ENCODE results near the gene TXNRD2. TPM values are rescaled to one million over a fixed set of nuclear protein-coding genes. Genes with fewer than 3 reads are reported as not detected.

Gene TXNRD2
- total RNA-seq, 1 donor from 2014 or later, result 13.6 TPM

DNA sequence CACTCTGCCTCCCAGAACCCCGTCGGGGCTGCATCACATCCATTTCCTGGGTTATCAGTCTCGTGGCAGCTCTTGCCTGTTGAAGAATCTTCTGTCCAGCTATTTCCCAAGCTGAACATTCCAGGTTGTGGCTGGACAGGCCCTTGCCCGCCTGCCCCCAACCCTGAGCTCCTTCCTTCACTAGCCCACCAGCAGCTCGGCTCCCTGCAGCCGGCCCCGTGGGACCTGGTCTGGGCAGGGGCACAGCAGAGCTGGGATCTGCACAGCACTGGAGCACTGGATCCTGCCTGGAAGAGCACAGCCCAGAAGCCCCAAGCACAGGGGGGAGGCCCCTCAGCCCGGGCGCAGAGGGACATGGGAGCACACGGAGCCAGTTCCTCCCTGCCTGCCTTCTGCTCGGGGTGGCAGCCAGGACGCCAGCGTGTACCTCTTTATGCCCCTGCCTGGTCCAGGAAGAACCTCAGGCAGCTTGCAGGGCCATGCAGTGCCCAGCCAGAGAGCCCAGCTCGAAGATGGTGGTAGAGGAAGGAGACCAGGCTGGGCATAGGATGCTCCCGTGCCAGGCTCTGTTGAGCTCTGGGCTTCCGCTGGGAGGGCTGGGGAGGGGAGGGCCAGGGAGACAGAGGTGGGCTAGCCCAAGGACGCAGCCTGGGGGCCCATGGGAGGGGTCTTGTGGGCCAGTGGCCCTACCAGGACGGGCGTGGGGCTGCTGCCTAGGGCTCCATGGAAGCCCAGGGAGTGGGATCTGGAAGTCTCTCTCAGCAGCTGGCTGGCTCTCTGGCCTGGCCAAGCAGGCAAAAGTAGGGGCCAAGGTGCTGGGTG is 70.4 kb downstream of the TXNRD2 start:
- Histone ChIP-seq H3K36me3 (ENCODE audit: control insufficient read depth in 3 of 3, insufficient read depth in 3 of 3, low read length in 3 of 3) (no peaks in the 10 kb centered on the region), H3K4me3 (ENCODE audit: low read length in 3 of 3) (no peak overlapping the region), H3K27ac (ENCODE audit: low read depth, low read length) (no peak overlapping the region), H3K9ac (ENCODE audit: low read depth in 1 of 3, low read length in 3 of 3) (no peak overlapping the region), H3K9me3 (ENCODE audit: control insufficient read depth in 3 of 3, low read length in 3 of 3) (no peaks in the 10 kb centered on the region), H3K4me1 (ENCODE audit: control insufficient read depth in 3 of 3, insufficient read depth in 3 of 3, low read length in 3 of 3) (peaks cover 0 to 4% (median 3%) of the 10 kb centered on the region in 3 donors), H3K27me3 (ENCODE audit: control insufficient read depth in 3 of 3, insufficient read depth in 3 of 3, low read length in 3 of 3) (no peaks in the 10 kb centered on the region)

DNA sequence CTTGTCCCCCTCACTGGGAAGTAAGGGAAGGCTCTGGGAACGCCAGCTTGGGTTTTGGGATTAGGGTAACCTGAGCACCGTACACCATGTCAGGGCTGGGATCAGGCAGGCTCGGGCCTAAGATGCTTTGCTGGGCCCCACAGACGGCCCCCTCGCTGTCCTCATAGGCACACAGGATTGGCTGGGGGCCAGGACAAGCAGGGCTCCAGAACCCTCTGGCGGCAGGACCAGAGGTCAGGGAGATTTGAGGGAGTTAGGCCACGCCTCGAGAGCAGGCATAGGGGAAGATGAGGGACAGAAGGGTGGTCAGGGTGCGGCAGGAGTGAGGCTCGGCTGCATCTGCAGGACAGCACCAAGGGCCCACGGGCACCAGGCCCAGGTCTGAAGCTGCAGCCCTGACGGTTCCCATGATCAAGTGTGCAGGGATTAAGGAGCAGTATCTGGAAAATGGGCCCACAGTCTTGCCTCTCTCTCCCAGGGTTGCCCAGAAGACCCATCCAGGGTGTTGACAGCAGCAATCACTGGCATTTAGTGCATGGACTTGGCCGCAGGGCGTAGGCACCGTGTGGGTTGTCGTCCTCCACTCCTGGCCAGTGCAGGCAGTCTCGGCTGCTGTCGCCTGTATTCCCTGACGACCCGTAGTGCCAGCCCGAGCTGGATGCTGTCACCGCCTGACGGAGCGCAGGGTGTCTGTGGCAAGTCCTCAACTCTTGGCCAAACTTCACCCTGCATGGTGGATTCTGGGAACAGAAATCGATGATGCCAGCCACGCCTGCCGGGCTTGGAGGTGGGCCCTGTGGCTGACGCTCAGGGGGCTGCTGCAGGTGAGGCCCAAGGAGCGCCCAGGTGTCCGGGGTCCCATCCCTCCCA is 71.2 kb downstream of the TXNRD2 start:
- no peak overlapping the region for H3K9ac ChIP-seq (ENCODE audit: low read depth in 1 of 3, low read length in 3 of 3)
- no peak overlapping the region for H3K4me3 ChIP-seq (ENCODE audit: low read length in 3 of 3)
- H3K27me3 ChIP-seq (ENCODE audit: control insufficient read depth in 3 of 3, insufficient read depth in 3 of 3, low read length in 3 of 3), result no peaks in the 10 kb centered on the region
- no peaks in the 10 kb centered on the region for H3K9me3 ChIP-seq (ENCODE audit: control insufficient read depth in 3 of 3, low read length in 3 of 3)
- peaks cover 0 to 4% (median 3%) of the 10 kb centered on the region in 3 donors for H3K4me1 ChIP-seq (ENCODE audit: control insufficient read depth in 3 of 3, insufficient read depth in 3 of 3, low read length in 3 of 3)
- H3K36me3 ChIP-seq (ENCODE audit: control insufficient read depth in 3 of 3, insufficient read depth in 3 of 3, low read length in 3 of 3), result no peaks in the 10 kb centered on the region
- no peak overlapping the region for H3K27ac ChIP-seq (ENCODE audit: low read depth, low read length)

DNA sequence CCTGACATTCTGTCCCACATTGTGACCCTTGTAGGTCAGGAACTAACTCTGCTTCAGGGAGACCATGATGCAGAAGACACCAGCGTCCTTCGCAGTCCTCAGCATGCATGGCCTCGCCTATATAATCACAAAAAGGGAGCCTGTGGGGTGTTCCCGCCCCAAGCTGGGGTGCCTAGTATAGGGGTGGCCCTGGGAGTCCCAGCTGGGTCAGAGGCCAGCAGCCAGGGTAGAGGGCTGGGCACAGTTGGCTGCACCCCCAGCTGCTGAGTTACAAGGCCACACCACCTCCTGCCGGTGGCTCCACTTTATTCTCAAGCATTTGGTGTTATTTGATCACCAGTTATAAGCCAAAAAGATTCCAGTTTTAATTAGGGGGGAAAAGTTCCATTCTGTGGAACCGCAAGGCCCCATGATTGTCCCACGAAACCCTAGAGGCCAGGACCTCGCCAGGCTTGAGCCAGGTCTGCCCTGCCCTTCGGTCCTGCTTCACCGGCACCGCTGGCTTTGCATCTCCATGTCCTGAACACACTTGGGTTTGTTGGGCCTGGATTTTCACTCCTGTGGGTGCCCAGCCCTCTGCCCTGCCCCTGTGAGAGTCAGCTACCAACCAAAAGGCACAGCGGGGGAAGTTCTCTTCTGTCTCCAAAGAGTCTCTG is 72.0 kb downstream of the TXNRD2 start:
- Histone ChIP-seq H3K4me3 (ENCODE audit: low read length in 3 of 3) (no peak overlapping the region), H3K27ac (ENCODE audit: low read depth, low read length) (no peak overlapping the region), H3K4me1 (ENCODE audit: control insufficient read depth in 3 of 3, insufficient read depth in 3 of 3, low read length in 3 of 3) (peaks cover 0 to 4% (median 2%) of the 10 kb centered on the region in 3 donors), H3K36me3 (ENCODE audit: control insufficient read depth in 3 of 3, insufficient read depth in 3 of 3, low read length in 3 of 3) (no peaks in the 10 kb centered on the region), H3K27me3 (ENCODE audit: control insufficient read depth in 3 of 3, insufficient read depth in 3 of 3, low read length in 3 of 3) (no peaks in the 10 kb centered on the region), H3K9me3 (ENCODE audit: control insufficient read depth in 3 of 3, low read length in 3 of 3) (no peaks in the 10 kb centered on the region), H3K9ac (ENCODE audit: low read depth in 1 of 3, low read length in 3 of 3) (no peak overlapping the region)

DNA sequence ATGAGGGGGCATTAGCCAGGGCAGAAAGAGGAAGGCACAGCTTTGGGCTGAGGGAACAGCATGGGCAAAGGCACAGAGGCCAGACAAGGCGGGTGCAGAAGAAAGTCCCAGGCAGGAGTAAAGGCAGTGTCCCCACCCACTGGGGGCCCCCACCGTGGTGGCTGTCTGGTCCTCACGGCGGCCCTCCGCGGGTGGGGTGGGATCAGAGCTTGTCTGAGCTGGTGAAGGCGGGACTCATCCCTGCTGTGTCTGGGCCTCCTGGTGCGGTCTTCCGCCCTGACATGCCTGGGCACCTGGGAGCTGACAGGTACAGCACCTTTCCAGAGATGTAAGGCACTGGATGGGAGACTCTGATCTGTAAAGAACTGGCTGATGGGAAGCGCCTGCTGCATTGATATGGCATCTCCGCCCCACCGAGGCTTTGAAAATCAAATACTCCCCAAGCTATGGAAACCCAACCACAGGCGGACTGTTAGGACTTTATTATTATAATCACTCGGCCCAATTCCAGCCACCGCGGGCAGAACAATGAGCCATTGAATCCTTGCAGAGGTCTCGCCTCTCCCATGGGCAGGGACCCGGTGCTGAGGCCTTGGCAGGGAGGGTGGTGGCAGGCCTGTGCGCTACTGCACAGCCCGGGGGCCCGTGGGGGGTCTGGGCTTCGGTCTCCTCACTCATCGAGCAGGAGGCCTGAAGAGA is 72.7 kb downstream of the TXNRD2 start:
- no peaks in the 10 kb centered on the region for H3K36me3 ChIP-seq (ENCODE audit: control insufficient read depth in 3 of 3, insufficient read depth in 3 of 3, low read length in 3 of 3)
- no peaks in the 10 kb centered on the region for H3K4me1 ChIP-seq (ENCODE audit: control insufficient read depth in 3 of 3, insufficient read depth in 3 of 3, low read length in 3 of 3)
- H3K4me3 ChIP-seq (ENCODE audit: low read length in 3 of 3), result no peak overlapping the region
- no peak overlapping the region for H3K27ac ChIP-seq (ENCODE audit: low read depth, low read length)
- H3K9me3 ChIP-seq (ENCODE audit: control insufficient read depth in 3 of 3, low read length in 3 of 3), result no peaks in the 10 kb centered on the region
- H3K9ac ChIP-seq (ENCODE audit: low read depth in 1 of 3, low read length in 3 of 3), result no peak overlapping the region
- no peaks in the 10 kb centered on the region for H3K27me3 ChIP-seq (ENCODE audit: control insufficient read depth in 3 of 3, insufficient read depth in 3 of 3, low read length in 3 of 3)

DNA sequence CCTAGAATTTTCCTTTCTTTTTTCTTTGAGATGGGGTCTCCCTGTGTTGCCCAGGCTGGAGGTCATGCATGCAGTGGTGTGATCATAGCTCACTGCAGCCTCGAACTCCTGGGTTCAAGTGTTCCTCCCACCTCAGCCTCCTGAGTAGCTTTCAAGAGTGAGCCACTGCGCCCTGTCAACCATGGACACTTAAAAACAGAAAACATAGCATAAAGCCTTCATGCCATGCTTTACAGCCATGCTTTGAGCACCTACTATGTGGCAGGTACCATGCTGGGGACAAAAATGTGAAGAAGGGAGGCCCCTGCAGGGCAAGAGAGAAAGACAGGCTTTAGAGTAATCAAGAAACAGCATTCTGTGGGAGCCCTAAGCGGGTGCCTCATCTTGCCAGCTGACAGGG is 73.3 kb downstream of the TXNRD2 start:
- no peaks in the 10 kb centered on the region for H3K27me3 ChIP-seq (ENCODE audit: control insufficient read depth in 3 of 3, insufficient read depth in 3 of 3, low read length in 3 of 3)
- no peak overlapping the region for H3K9ac ChIP-seq (ENCODE audit: low read depth in 1 of 3, low read length in 3 of 3)
- no peaks in the 10 kb centered on the region for H3K4me1 ChIP-seq (ENCODE audit: control insufficient read depth in 3 of 3, insufficient read depth in 3 of 3, low read length in 3 of 3)
- H3K27ac ChIP-seq (ENCODE audit: low read depth, low read length), result no peak overlapping the region
- no peak overlapping the region for H3K4me3 ChIP-seq (ENCODE audit: low read length in 3 of 3)
- H3K9me3 ChIP-seq (ENCODE audit: control insufficient read depth in 3 of 3, low read length in 3 of 3), result no peaks in the 10 kb centered on the region
- H3K36me3 ChIP-seq (ENCODE audit: control insufficient read depth in 3 of 3, insufficient read depth in 3 of 3, low read length in 3 of 3), result no peaks in the 10 kb centered on the region

DNA sequence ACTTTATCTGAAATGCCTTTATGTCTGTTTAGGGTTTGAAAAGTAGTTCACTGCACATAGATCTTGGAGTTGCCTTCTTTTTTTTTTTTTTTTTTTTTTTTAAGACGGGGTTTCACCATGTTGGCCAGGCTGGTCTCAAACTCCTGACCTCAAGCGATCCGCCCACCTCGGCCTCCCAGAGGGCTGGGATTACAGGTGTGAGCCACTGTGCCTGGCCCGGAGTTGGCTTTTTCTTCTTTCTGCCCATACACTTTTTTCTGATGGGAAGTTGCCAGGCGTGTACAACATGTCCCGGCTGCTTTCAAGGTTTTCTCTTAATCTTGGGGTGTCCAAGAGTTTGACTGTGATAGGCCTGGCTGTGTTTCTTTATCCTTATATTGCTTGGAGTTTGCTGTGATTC is 74.0 kb downstream of the TXNRD2 start:
- Histone ChIP-seq H3K27me3 (ENCODE audit: control insufficient read depth in 3 of 3, insufficient read depth in 3 of 3, low read length in 3 of 3) (no peaks in the 10 kb centered on the region), H3K27ac (ENCODE audit: low read depth, low read length) (no peak overlapping the region), H3K4me3 (ENCODE audit: low read length in 3 of 3) (no peak overlapping the region), H3K9me3 (ENCODE audit: control insufficient read depth in 3 of 3, low read length in 3 of 3) (no peaks in the 10 kb centered on the region), H3K36me3 (ENCODE audit: control insufficient read depth in 3 of 3, insufficient read depth in 3 of 3, low read length in 3 of 3) (no peaks in the 10 kb centered on the region), H3K9ac (ENCODE audit: low read depth in 1 of 3, low read length in 3 of 3) (no peak overlapping the region), H3K4me1 (ENCODE audit: control insufficient read depth in 3 of 3, insufficient read depth in 3 of 3, low read length in 3 of 3) (no peaks in the 10 kb centered on the region)

DNA sequence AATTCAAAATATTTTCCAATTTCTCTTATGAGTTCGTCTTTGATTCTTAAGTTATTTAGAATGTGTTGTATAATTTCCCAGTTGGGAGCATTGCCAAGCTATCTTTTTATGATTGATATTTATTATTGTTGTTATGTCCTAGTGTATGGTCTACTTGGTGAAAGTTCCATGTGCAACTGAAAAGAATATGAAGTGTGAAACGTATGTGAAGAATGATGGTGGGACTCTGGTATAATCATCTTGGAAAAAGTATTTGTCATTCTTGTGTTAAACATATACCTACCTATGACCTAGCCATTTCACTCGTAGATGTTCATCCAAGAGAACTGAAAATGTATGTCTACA is 75.0 kb downstream of the TXNRD2 start:
- Histone ChIP-seq H3K4me3 (ENCODE audit: low read length in 3 of 3) (no peak overlapping the region), H3K9ac (ENCODE audit: low read depth in 1 of 3, low read length in 3 of 3) (no peak overlapping the region), H3K36me3 (ENCODE audit: control insufficient read depth in 3 of 3, insufficient read depth in 3 of 3, low read length in 3 of 3) (no peaks in the 10 kb centered on the region), H3K4me1 (ENCODE audit: control insufficient read depth in 3 of 3, insufficient read depth in 3 of 3, low read length in 3 of 3) (no peaks in the 10 kb centered on the region), H3K9me3 (ENCODE audit: control insufficient read depth in 3 of 3, low read length in 3 of 3) (no peaks in the 10 kb centered on the region), H3K27me3 (ENCODE audit: control insufficient read depth in 3 of 3, insufficient read depth in 3 of 3, low read length in 3 of 3) (no peaks in the 10 kb centered on the region), H3K27ac (ENCODE audit: low read depth, low read length) (no peak overlapping the region)

DNA sequence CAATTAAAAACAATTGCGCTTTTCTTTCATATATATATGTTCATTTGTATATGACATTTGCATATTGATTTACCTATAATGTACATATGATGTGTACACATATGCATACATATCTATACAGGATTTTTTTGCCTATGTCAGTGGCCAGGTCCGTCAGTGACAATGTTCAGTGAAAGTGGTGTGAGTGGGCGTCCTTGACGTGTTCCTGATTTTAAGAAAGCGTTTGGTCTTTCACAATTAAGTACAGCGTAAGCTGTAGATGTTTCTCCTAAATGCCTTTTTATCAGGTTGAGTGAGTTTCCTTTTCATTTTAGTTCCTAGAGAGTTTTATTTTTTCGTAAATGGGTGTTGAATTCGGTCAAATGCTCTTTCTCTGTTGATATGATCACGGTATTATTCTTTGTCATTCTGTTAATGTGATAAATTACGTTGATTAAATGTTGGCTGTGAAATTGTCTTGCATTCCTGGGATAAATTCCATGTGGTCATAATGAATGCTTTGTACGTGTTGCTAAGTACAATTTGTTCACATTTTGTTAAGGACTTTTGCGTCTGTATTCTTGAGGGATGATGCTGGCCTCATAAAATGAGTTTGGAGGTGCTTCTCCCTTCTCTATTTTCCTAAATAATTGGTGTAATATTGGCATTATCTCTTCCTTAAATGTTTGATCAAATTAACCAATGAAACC is 76.3 kb downstream of the TXNRD2 start:
- Histone ChIP-seq H3K36me3 (ENCODE audit: control insufficient read depth in 3 of 3, insufficient read depth in 3 of 3, low read length in 3 of 3) (no peaks in the 10 kb centered on the region), H3K9me3 (ENCODE audit: control insufficient read depth in 3 of 3, low read length in 3 of 3) (no peaks in the 10 kb centered on the region), H3K4me1 (ENCODE audit: control insufficient read depth in 3 of 3, insufficient read depth in 3 of 3, low read length in 3 of 3) (no peaks in the 10 kb centered on the region), H3K27me3 (ENCODE audit: control insufficient read depth in 3 of 3, insufficient read depth in 3 of 3, low read length in 3 of 3) (no peaks in the 10 kb centered on the region), H3K4me3 (ENCODE audit: low read length in 3 of 3) (no peak overlapping the region), H3K27ac (ENCODE audit: low read depth, low read length) (no peak overlapping the region), H3K9ac (ENCODE audit: low read depth in 1 of 3, low read length in 3 of 3) (no peak overlapping the region)

DNA sequence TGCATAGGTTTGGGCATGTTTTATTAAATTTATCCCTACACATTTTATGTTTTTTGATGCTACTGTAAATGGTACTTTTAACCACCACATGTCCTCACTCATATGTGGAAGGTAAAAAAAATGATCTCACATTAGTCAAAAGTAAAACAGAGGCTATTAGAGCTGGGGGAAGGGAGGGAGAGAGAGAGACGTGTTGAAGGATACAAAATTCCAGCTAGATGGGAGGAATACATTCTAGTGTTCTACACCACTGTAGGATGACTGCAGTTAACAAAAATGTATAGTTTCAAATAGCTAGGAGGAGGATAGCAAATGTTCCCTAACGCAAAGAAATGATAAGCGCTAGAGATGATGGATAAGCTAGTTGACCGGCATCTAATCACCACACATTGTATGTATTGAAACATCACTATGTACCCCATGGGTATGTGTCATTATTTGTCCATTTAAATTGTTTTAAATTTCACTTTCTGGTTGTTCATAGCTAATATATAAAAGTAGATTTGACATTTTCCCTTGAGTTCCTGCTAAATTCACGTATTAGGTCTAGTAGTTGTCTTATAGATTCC is 77.0 kb downstream of the TXNRD2 start:
- Histone ChIP-seq H3K9me3 (ENCODE audit: control insufficient read depth in 3 of 3, low read length in 3 of 3) (no peaks in the 10 kb centered on the region), H3K36me3 (ENCODE audit: control insufficient read depth in 3 of 3, insufficient read depth in 3 of 3, low read length in 3 of 3) (no peaks in the 10 kb centered on the region), H3K4me3 (ENCODE audit: low read length in 3 of 3) (no peak overlapping the region), H3K9ac (ENCODE audit: low read depth in 1 of 3, low read length in 3 of 3) (no peak overlapping the region), H3K27me3 (ENCODE audit: control insufficient read depth in 3 of 3, insufficient read depth in 3 of 3, low read length in 3 of 3) (no peaks in the 10 kb centered on the region), H3K27ac (ENCODE audit: low read depth, low read length) (no peak overlapping the region), H3K4me1 (ENCODE audit: control insufficient read depth in 3 of 3, insufficient read depth in 3 of 3, low read length in 3 of 3) (no peaks in the 10 kb centered on the region)

All from skeletal muscle tissue (tissue), 4 donors.